ENCODE data around the gene TBC1D10A. TPM values are rescaled to one million over a fixed set of nuclear protein-coding genes. Genes with fewer than 3 reads are reported as not detected.

Gene TBC1D10A
- total RNA-seq, 1 donor from 2014 or later: 51.3 TPM

DNA sequence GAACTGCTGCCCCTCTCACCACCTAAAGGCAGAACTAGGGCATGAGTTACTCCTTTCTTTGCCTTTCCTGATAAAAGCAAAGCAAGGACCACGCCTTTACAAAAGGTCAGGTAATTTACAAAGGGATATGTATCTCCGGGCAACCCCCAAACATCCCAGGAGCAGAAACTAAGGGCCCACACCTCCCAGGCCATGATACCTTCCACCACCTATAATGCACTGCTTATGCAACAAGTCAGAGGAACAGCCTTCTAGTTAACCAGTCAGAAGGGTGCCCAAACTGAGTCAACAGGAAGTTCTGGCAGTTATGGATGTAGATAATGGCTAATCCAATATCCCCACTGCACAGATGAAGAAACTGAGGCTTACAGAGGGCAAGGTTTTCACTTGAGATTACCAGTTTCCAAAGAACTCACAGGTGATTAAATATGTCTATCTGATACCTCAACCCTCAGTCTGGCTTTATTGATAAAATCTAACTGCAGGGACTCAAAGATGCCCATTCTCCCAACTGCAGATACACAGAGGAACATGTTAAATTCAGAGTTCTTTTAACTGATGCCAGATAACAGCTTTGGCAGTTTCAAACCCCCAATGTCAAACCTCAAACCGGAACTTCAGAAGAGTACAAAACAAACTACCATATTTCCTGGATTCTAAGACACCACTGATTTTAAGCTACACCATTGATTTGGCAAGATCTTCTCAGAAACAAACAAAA, 20.7 kb downstream of the TBC1D10A start:
- H3K4me3 ChIP-seq: no peak overlapping the region
- H3K36me3 ChIP-seq: peaks cover 0 to 6% of the 10 kb centered on the region in 2 donors
- TF ChIP-seq, protein P1, sequence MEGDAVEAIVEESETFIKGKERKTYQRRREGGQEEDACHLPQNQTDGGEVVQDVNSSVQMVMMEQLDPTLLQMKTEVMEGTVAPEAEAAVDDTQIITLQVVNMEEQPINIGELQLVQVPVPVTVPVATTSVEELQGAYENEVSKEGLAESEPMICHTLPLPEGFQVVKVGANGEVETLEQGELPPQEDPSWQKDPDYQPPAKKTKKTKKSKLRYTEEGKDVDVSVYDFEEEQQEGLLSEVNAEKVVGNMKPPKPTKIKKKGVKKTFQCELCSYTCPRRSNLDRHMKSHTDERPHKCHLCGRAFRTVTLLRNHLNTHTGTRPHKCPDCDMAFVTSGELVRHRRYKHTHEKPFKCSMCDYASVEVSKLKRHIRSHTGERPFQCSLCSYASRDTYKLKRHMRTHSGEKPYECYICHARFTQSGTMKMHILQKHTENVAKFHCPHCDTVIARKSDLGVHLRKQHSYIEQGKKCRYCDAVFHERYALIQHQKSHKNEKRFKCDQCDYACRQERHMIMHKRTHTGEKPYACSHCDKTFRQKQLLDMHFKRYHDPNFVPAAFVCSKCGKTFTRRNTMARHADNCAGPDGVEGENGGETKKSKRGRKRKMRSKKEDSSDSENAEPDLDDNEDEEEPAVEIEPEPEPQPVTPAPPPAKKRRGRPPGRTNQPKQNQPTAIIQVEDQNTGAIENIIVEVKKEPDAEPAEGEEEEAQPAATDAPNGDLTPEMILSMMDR (IDR thresholded peaks at IDR 0.05): no peak
- DNase-seq (ENCODE audit: extremely low spot score in 2 of 2): no peak
- no peaks in the 10 kb centered on the region for H3K9me3 ChIP-seq
- intact Hi-C loops (cut with DNase I): no loop called here
- H3K4me1 ChIP-seq: peaks cover 100% of the 10 kb centered on the region
- H3K27me3 ChIP-seq: no peaks in the 10 kb centered on the region
- H3K27ac ChIP-seq: peak overlapping the region; percentile 75

DNA sequence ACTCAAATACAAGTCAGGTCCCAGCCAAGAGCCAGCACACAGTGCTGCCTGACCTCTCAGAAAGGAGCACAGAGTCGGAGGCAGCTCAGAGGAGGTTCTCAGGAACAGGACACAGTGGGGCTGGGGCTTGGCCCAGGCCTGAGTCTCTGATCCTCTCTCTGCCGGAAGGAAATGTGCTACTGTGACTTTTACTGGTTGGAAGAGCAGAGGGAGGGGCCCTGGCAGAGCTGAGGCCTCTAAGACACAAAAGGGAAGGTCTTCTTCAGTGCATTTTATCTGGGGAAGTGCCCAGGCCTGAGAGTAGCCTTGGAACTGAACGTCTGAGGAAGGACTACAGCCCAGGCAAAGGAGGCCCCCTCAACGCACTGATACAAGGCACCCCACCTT, 21.2 kb downstream of the TBC1D10A start:
- DNase-seq (ENCODE audit: extremely low spot score in 2 of 2): no peak
- peak in 1 of 2 donors; percentile 62 for TF ChIP-seq POLR2AphosphoS5 (IDR thresholded peaks at IDR 0.05; ENCODE audit: insufficient read depth in 1 of 2, low read depth in 1 of 2)
- TF ChIP-seq, protein P1 (IDR thresholded peaks at IDR 0.05): no peak
- no peak for TF ChIP-seq POLR2A (IDR thresholded peaks at IDR 0.05)
- peaks cover 100% of the 10 kb centered on the region for H3K4me1 ChIP-seq

DNA sequence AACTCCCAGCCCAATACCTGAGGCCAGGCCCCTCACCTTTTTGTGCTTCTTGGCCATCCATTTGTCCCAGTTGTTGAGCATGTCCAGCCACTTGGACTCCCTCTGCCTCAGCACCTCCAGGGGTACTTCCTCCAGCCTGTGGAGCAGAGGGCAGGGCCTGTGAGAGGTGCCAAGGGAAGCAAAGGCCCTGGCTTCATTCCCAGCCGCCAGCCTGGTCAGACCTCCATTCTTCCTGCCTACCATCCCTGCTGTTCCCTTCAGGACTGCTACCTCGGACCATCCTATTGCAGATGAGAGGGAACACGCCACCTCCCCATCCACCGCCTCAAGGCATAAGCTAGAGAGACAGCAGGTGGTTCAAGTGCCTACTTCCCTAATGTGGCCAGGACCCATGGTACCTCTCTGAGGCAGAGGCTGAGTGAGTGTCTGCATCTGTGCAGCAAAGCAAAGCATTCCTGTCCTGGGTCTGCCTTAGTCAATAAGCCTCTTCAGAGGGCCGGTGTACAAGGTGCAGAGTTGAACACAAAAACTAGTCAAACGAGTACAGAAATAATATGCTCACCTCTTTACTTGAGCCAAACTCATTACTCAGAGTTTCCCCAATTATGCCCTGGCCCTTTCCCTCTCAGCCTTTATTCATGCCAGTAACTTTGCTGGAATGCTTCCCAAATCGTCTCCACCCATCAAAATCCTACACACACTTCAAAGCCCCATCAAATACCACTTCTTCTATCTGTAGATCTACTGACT, 22.1 kb downstream of the TBC1D10A start:
- DNase-seq (ENCODE audit: extremely low spot score in 2 of 2): no peak
- TF ChIP-seq POLR2AphosphoS5 (IDR thresholded peaks at IDR 0.05; ENCODE audit: insufficient read depth in 1 of 2, low read depth in 1 of 2): peak in 1 of 2 donors; percentile 66
- TF ChIP-seq, protein P1 (IDR thresholded peaks at IDR 0.05): no peak
- no peak for TF ChIP-seq POLR2A (IDR thresholded peaks at IDR 0.05)
- intact Hi-C loops (cut with DNase I): no loop called here
- Histone ChIP-seq H3K4me1 (peaks cover 100% of the 10 kb centered on the region), H3K27me3 (no peaks in the 10 kb centered on the region), H3K27ac (peak overlapping the region; percentile 75), H3K4me3 (no peak overlapping the region), H3K9me3 (no peaks in the 10 kb centered on the region), H3K36me3 (peaks cover 0 to 17% of the 10 kb centered on the region in 2 donors)

More for the DNA sequence above, 21.2 kb downstream of the TBC1D10A start:
- Histone ChIP-seq H3K36me3 (peaks cover 0 to 9% of the 10 kb centered on the region in 2 donors), H3K27ac (peak overlapping the region; percentile 75), H3K27me3 (no peaks in the 10 kb centered on the region), H3K4me3 (no peak overlapping the region), H3K9me3 (no peaks in the 10 kb centered on the region)
- intact Hi-C loops (cut with DNase I): no loop called here

DNA sequence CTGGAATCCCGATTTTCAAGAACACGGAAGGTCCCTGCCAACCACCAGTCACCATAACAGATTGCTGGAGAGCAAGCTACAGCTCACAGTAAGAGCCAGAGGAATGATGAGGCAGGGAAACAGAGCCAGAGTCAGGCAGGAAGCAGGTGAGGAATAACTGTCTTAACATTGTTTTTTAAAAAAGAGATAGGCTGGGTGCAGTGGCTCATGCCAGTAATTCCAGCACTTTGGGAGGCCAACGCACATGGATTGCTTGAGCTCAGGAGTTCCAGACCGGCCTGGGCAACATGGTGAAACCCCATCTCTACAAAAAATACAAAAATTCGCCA, 24.0 kb downstream of the TBC1D10A start:
- Histone ChIP-seq H3K4me1 (peaks cover 99% of the 10 kb centered on the region), H3K27ac (peak overlapping the region; percentile 75), H3K36me3 (peaks cover 0 to 35% of the 10 kb centered on the region in 2 donors), H3K4me3 (no peak overlapping the region), H3K9me3 (no peaks in the 10 kb centered on the region), H3K27me3 (no peaks in the 10 kb centered on the region)
- DNase-seq (ENCODE audit: extremely low spot score in 2 of 2): no peak
- TF ChIP-seq POLR2AphosphoS5 (IDR thresholded peaks at IDR 0.05; ENCODE audit: insufficient read depth in 1 of 2, low read depth in 1 of 2) (no peak), POLR2A (IDR thresholded peaks at IDR 0.05) (no peak)
- TF ChIP-seq, protein P1 (IDR thresholded peaks at IDR 0.05): no peak
- intact Hi-C loops (cut with DNase I): no loop called here
